K562 (cell line): ENCODE measurements around the gene TPD52L1. TPM values are rescaled to one million over a fixed set of nuclear protein-coding genes. Genes with fewer than 3 reads are reported as not detected.
A peak's percentile ranks its signal among the peaks of the same experiment; 100 is the strongest.

Experiments
- CHD4 ChIP-seq: fragments of 200-600 bp; sonication (generic); IDR thresholded peaks from 3 replicates; pipeline ENCODE4 v1.6.1; 2012; ENCODE audit warnings: low read depth, mild to moderate bottlenecking, mixed read lengths, low read length, inconsistent platforms; ENCODE audit not compliant: insufficient read depth, insufficient replicate concordance, poor library complexity, severe bottlenecking
- FOXK1 ChIP-seq: sonication (generic); formaldehyde crosslinking; IDR thresholded peaks from 2 replicates; pipeline ENCODE4 v1.8.0; 2022; ENCODE audit warnings: missing genetic modification reagents, mild to moderate bottlenecking, borderline replicate concordance
- GTF2E2 ChIP-seq: fragments of 200-800 bp; sonication (Bioruptor generic); IDR thresholded peaks from 2 replicates; pipeline ENCODE4 v1.6.1; 2016; ENCODE audit warnings: missing genetic modification characterization, missing compliant biosample characterization
- HMG20B ChIP-seq: fragments of 250-450 bp; sonication (Bioruptor Pico); IDR thresholded peaks from 2 replicates; pipeline ENCODE4 v1.5.0; 2021; ENCODE audit warnings: mild to moderate bottlenecking
- ILK ChIP-seq: fragments of 450-650 bp; IDR thresholded peaks from 2 replicates; pipeline ENCODE4 v1.6.1; 2016; ENCODE audit warnings: missing genetic modification characterization, low read depth, mild to moderate bottlenecking, missing compliant biosample characterization, moderate library complexity, borderline replicate concordance
- PTRF ChIP-seq: fragments of 450-650 bp; IDR thresholded peaks from 2 replicates; pipeline ENCODE4 v1.6.1; 2016; ENCODE audit warnings: mild to moderate bottlenecking, missing genetic modification characterization, missing compliant biosample characterization
- SIN3A ChIP-seq, 2 experiments: fragments of 150-350 bp in 1 of 2; IDR thresholded peaks; 2 replicates each; pipeline ENCODE4 v1.6.1; 2011 to 2016; ENCODE audit warnings: borderline replicate concordance in 2 of 2, low read depth in 2 of 2, low read length in 2 of 2, mild to moderate bottlenecking in 2 of 2, moderate library complexity in 2 of 2; ENCODE audit not compliant: control insufficient read depth in 1 of 2
- SOX6 ChIP-seq: fragments of 450-650 bp; IDR thresholded peaks from 2 replicates; pipeline ENCODE4 v1.6.1; 2014; ENCODE audit warnings: mild to moderate bottlenecking
- TAF1 ChIP-seq: IDR thresholded peaks from 2 replicates; pipeline ENCODE4 v1.6.1; 2011; ENCODE audit warnings: mild to moderate bottlenecking, low read length, moderate library complexity; ENCODE audit not compliant: insufficient read depth, control insufficient read depth, severe bottlenecking; ENCODE audit errors: extremely low read depth
- ZNF212 ChIP-seq: fragments of 450-650 bp; formaldehyde crosslinking; IDR thresholded peaks from 2 replicates; pipeline ENCODE4 v1.4.0; 2020; ENCODE audit warnings: mild to moderate bottlenecking
- ZNF766 ChIP-seq: fragments of 200-800 bp; sonication (Bioruptor generic); conservative IDR thresholded peaks from 2 replicates; pipeline ENCODE4 v1.6.1; 2016; ENCODE audit warnings: missing genetic modification characterization, missing compliant biosample characterization
- polyA plus RNA-seq, 8 experiments: library from polyadenylated mRNA; depleted of rRNA in 4 of 8; stranded (reverse) in 5 of 8; unstranded in 3 of 8; fragments of >200 nt; fragmentation: Nextera tagmentation in 2 of 8; fragmentation: Illumina TruSeq in 1 of 8; extraction: Ambion mirVana in 2 of 8; extraction: Trizol in 1 of 8; gene quantifications; 2 replicates each; pipeline versions ENCODE4 v1.2.1 to v1.2.3, GENCODE V29; 2011 to 2014; ENCODE audit warnings: inconsistent platforms in 1 of 8, missing spikeins in 1 of 8
- total RNA-seq, 7 experiments: library from RNA; depleted of rRNA in 6 of 7; stranded (reverse); fragments of >200 nt in 6 of 7; fragmentation: Illumina TruSeq in 2 of 7; extraction: Trizol in 2 of 7; gene quantifications; 2 replicates each; pipeline versions ENCODE4 v1.2.1 to v1.2.3, GENCODE V29; 2011 to 2021; ENCODE audit warnings: low replicate concordance in 1 of 7
- TF ChIP-seq, protein P1 (sequence below): fragments of 250-450 bp; sonication (Bioruptor Pico); IDR thresholded peaks from 2 replicates; pipeline ENCODE4 v1.9.0; 2021; ENCODE audit warnings: mild to moderate bottlenecking, inconsistent platforms
- TF ChIP-seq, protein P2 (sequence below), 3 experiments: fragments of 200-800 bp in 1 of 3; sonication (Bioruptor generic) in 1 of 3; sonication (generic) in 1 of 3; formaldehyde crosslinking in 1 of 3; IDR thresholded peaks; 2 replicates each; pipeline versions ENCODE4 v1.6.1 to v1.8.0; 2016 to 2022; ENCODE audit warnings: mild to moderate bottlenecking in 2 of 3, missing compliant biosample characterization in 2 of 3, missing genetic modification characterization in 2 of 3, missing genetic modification reagents in 1 of 3
- TF ChIP-seq, protein P3 (sequence below): fragments of 250-450 bp; sonication (Bioruptor Pico); IDR thresholded peaks from 2 replicates; pipeline ENCODE4 v1.5.1; 2021; ENCODE audit warnings: mild to moderate bottlenecking
- TF ChIP-seq, protein P4 (sequence below): conservative IDR thresholded peaks from 2 replicates; pipeline ENCODE4 v1.6.1; 2011; ENCODE audit warnings: low read depth, mild to moderate bottlenecking, low read length; ENCODE audit not compliant: control insufficient read depth
- TF ChIP-seq, protein P5 (sequence below): fragments of 250-450 bp; sonication (Bioruptor Pico); IDR thresholded peaks from 2 replicates; pipeline ENCODE4 v1.4.0; 2020; ENCODE audit warnings: mild to moderate bottlenecking, moderate library complexity, borderline replicate concordance

TPD52L1 gene
- total and polyA plus RNA-seq, 9 of the 15 experiments (the other 6 are each of a cell fraction or from before 2014, with no cell fraction given), result 12.9 to 149 (median 75.7) TPM

DNA sequence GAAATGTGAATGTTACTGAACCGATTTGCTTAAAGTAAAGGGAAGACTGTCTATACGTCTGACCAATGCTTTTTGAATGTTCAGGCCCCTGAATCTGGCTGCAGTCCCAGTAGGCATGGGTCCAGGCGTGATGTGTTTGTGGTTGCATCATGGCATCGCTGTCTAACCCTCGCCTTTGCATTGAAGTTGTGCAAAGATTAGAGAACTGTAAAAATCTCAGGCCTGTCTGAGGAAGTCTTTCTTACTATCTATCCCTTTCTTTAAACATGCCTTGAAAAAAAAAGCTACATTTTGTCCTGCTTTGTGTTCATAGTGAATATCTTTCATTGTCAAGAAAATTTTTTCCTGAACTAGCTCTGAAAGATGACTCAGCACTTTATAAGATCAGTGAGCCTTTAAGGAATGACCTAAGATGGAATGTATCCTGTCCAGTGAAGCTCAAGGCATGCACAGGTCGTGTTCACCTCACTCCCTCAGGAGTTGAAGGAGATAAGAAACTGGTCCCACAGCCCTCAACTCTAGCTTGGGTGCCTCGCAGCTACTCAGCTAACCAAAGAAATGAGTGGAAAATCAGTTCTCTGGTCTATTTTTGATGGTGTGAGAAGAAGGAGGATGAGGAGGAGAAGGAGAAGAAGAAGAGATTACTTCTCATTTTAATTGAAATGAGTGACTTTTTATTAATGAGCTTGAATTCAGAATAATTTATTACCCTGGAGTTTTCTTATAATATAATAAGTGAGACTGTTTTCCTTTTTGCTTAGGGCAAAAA, 48.6 kb downstream of the TPD52L1 start (continued):
- TF ChIP-seq SIN3A (IDR thresholded peaks at IDR 0.05; ENCODE audit: borderline replicate concordance in 2 of 2, control insufficient read depth in 1 of 2, low read depth in 2 of 2, low read length in 2 of 2) (no peak), HMG20B (no peak), ZNF766 (0 out of 2 replicates have a peak, but pooled peaks have one; percentile 73), SOX6 (peak; percentile 72; the same call in 1 of the 2 replicates), FOXK1 (no peak), CHD4 (no peak), ILK (no peak), PTRF (peak; percentile 59), ZNF212 (CRISPR knock-in tag) (no peak), GTF2E2 (no peak; the same call in 1 of the 2 replicates), TAF1 (no peak)
- TF ChIP-seq, protein P1, sequence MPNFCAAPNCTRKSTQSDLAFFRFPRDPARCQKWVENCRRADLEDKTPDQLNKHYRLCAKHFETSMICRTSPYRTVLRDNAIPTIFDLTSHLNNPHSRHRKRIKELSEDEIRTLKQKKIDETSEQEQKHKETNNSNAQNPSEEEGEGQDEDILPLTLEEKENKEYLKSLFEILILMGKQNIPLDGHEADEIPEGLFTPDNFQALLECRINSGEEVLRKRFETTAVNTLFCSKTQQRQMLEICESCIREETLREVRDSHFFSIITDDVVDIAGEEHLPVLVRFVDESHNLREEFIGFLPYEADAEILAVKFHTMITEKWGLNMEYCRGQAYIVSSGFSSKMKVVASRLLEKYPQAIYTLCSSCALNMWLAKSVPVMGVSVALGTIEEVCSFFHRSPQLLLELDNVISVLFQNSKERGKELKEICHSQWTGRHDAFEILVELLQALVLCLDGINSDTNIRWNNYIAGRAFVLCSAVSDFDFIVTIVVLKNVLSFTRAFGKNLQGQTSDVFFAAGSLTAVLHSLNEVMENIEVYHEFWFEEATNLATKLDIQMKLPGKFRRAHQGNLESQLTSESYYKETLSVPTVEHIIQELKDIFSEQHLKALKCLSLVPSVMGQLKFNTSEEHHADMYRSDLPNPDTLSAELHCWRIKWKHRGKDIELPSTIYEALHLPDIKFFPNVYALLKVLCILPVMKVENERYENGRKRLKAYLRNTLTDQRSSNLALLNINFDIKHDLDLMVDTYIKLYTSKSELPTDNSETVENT, result no peak
- TF ChIP-seq, protein P2, sequence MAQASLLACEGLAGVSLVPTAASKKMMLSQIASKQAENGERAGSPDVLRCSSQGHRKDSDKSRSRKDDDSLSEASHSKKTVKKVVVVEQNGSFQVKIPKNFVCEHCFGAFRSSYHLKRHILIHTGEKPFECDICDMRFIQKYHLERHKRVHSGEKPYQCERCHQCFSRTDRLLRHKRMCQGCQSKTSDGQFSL (CRISPR knock-in tag; IDR thresholded peaks at IDR 0.05), result no peak
- TF ChIP-seq, protein P2 (tag; IDR thresholded peaks at IDR 0.05), result peak in 1 of 2 experiments; percentile 39; a peak in 1 of 4 replicates
- TF ChIP-seq, protein P3, sequence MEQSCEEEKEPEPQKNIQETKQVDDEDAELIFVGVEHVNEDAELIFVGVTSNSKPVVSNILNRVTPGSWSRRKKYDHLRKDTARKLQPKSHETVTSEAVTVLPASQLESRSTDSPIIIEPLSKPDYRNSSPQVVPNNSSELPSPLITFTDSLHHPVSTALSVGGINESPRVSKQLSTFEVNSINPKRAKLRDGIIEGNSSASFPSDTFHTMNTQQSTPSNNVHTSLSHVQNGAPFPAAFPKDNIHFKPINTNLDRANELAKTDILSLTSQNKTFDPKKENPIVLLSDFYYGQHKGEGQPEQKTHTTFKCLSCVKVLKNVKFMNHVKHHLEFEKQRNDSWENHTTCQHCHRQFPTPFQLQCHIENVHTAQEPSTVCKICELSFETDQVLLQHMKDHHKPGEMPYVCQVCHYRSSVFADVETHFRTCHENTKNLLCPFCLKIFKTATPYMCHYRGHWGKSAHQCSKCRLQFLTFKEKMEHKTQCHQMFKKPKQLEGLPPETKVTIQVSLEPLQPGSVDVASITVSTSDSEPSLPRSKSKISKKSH (CRISPR knock-in tag), result no peak
- TF ChIP-seq, protein P4, sequence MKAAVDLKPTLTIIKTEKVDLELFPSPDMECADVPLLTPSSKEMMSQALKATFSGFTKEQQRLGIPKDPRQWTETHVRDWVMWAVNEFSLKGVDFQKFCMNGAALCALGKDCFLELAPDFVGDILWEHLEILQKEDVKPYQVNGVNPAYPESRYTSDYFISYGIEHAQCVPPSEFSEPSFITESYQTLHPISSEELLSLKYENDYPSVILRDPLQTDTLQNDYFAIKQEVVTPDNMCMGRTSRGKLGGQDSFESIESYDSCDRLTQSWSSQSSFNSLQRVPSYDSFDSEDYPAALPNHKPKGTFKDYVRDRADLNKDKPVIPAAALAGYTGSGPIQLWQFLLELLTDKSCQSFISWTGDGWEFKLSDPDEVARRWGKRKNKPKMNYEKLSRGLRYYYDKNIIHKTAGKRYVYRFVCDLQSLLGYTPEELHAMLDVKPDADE, result no peak
- TF ChIP-seq, protein P5, sequence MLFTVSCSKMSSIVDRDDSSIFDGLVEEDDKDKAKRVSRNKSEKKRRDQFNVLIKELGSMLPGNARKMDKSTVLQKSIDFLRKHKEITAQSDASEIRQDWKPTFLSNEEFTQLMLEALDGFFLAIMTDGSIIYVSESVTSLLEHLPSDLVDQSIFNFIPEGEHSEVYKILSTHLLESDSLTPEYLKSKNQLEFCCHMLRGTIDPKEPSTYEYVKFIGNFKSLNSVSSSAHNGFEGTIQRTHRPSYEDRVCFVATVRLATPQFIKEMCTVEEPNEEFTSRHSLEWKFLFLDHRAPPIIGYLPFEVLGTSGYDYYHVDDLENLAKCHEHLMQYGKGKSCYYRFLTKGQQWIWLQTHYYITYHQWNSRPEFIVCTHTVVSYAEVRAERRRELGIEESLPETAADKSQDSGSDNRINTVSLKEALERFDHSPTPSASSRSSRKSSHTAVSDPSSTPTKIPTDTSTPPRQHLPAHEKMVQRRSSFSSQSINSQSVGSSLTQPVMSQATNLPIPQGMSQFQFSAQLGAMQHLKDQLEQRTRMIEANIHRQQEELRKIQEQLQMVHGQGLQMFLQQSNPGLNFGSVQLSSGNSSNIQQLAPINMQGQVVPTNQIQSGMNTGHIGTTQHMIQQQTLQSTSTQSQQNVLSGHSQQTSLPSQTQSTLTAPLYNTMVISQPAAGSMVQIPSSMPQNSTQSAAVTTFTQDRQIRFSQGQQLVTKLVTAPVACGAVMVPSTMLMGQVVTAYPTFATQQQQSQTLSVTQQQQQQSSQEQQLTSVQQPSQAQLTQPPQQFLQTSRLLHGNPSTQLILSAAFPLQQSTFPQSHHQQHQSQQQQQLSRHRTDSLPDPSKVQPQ (CRISPR knock-in tag), result no peak
